Measurements from ENCODE around the gene PAK4. TPM values are rescaled to one million over a fixed set of nuclear protein-coding genes. Genes with fewer than 3 reads are reported as not detected.
"Not testable (repeated sequence)": the region's sequence is repeated elsewhere in the genome, so short reads cannot be mapped to it uniquely, and the experiment has no call there.

Gene PAK4
- total RNA-seq, 1 experiment from 2014 or later, result 12.8 TPM

- DNase-seq (ENCODE audit: low spot score), result no peak
- in situ Hi-C loops (cut with HindIII; ENCODE audit: low sequenced_read_pairs), result no loop called here
Measured at GRCh38 chr19:39194832-39195542, 69.4 kb downstream of the PAK4 start.

GRCh38 chr19:39195755-39196154 lies 70.2 kb downstream of the PAK4 start:
- in situ Hi-C loops (cut with HindIII; ENCODE audit: low sequenced_read_pairs), result no loop called here

GRCh38 chr19:39196320-39196719 lies 70.7 kb downstream of the PAK4 start:
- DNase-seq (ENCODE audit: low spot score), result no peak
- in situ Hi-C loops (cut with HindIII; ENCODE audit: low sequenced_read_pairs), result no loop called here

More at GRCh38 chr19:39195755-39196154, 70.2 kb downstream of the PAK4 start:
- no peak for DNase-seq (ENCODE audit: low spot score)

- in situ Hi-C loops (cut with HindIII; ENCODE audit: low sequenced_read_pairs), result no loop called here
- no peak for DNase-seq (ENCODE audit: low spot score)
Measured at GRCh38 chr19:39196860-39197562, 71.4 kb downstream of the PAK4 start, which contains the start of gene NCCRP1. TSS of gene NCCRP1 (plus strand) at chr19:39196964. CDS start at chr19:39196983, 19 bp downstream.

- in situ Hi-C loops (cut with HindIII; ENCODE audit: low sequenced_read_pairs), result no loop called here
- no peak for DNase-seq (ENCODE audit: low spot score)
Measured at GRCh38 chr19:39197808-39198207, 72.2 kb downstream of the PAK4 start.

- no peak for DNase-seq (ENCODE audit: low spot score)
- in situ Hi-C loops (cut with HindIII; ENCODE audit: low sequenced_read_pairs), result no loop called here
Measured at GRCh38 chr19:39199025-39199424, 73.4 kb downstream of the PAK4 start.

GRCh38 chr19:39200066-39200802 lies 74.6 kb downstream of the PAK4 start:
- in situ Hi-C loops (cut with HindIII; ENCODE audit: low sequenced_read_pairs), result no loop called here
- no peak for DNase-seq (ENCODE audit: low spot score)

GRCh38 chr19:39200803-39201115 lies 75.2 kb downstream of the PAK4 start:
- in situ Hi-C loops (cut with HindIII; ENCODE audit: low sequenced_read_pairs), result no loop called here

GRCh38 chr19:39202998-39203355 lies 77.4 kb downstream of the PAK4 start:
- DNase-seq (ENCODE audit: low spot score), result no peak
- in situ Hi-C loops (cut with HindIII; ENCODE audit: low sequenced_read_pairs), result no loop called here

More at GRCh38 chr19:39200803-39201115, 75.2 kb downstream of the PAK4 start:
- DNase-seq (ENCODE audit: low spot score), result no peak

- in situ Hi-C loops (cut with HindIII; ENCODE audit: low sequenced_read_pairs), result no loop called here
- DNase-seq (ENCODE audit: low spot score), result no peak
Measured at GRCh38 chr19:39203372-39204341, 78.1 kb downstream of the PAK4 start, which contains the start of gene SYCN. TSS of gene SYCN (minus strand) at chr19:39204263. CDS start at chr19:39204254, 9 bp downstream.

GRCh38 chr19:39205449-39205764 lies 79.8 kb downstream of the PAK4 start:
- in situ Hi-C loops (cut with HindIII; ENCODE audit: low sequenced_read_pairs), result no loop called here
- DNase-seq (ENCODE audit: low spot score), result no peak

- DNase-seq (ENCODE audit: low spot score), result no peak
- in situ Hi-C loops (cut with HindIII; ENCODE audit: low sequenced_read_pairs), result no loop called here
Measured at GRCh38 chr19:39206122-39206521, 80.5 kb downstream of the PAK4 start.

- in situ Hi-C loops (cut with HindIII; ENCODE audit: low sequenced_read_pairs), result no loop called here
- DNase-seq (ENCODE audit: low spot score), result no peak
Measured at GRCh38 chr19:39207293-39207836, 81.8 kb downstream of the PAK4 start.

GRCh38 chr19:39208175-39208795 lies 82.7 kb downstream of the PAK4 start:
- DNase-seq (ENCODE audit: low spot score), result no peak
- in situ Hi-C loops (cut with HindIII; ENCODE audit: low sequenced_read_pairs), result no loop called here

- DNase-seq (ENCODE audit: low spot score), result no peak
- in situ Hi-C loops (cut with HindIII; ENCODE audit: low sequenced_read_pairs), result no loop called here
Measured at GRCh38 chr19:39209196-39209595, 83.6 kb downstream of the PAK4 start.

- in situ Hi-C loops (cut with HindIII; ENCODE audit: low sequenced_read_pairs), result no loop called here
- no peak for DNase-seq (ENCODE audit: low spot score)
Measured at GRCh38 chr19:39211731-39212374, 86.3 kb downstream of the PAK4 start.

GRCh38 chr19:39212375-39212742 lies 86.8 kb downstream of the PAK4 start:
- peak; percentile 12 for DNase-seq (ENCODE audit: low spot score)

GRCh38 chr19:39215323-39215722 lies 89.7 kb downstream of the PAK4 start:
- in situ Hi-C loops (cut with HindIII; ENCODE audit: low sequenced_read_pairs); DNase-seq (ENCODE audit: low spot score): not testable (repeated sequence)

More at GRCh38 chr19:39212375-39212742, 86.8 kb downstream of the PAK4 start:
- in situ Hi-C loops (cut with HindIII; ENCODE audit: low sequenced_read_pairs), result no loop called here

All from G401 (cell line).